Measurements from ENCODE around the gene ZFAND3.
"Not testable (repeated sequence)": the region's sequence is repeated elsewhere in the genome, so short reads cannot be mapped to it uniquely, and the experiment has no call there.

Gene ZFAND3

DNA sequence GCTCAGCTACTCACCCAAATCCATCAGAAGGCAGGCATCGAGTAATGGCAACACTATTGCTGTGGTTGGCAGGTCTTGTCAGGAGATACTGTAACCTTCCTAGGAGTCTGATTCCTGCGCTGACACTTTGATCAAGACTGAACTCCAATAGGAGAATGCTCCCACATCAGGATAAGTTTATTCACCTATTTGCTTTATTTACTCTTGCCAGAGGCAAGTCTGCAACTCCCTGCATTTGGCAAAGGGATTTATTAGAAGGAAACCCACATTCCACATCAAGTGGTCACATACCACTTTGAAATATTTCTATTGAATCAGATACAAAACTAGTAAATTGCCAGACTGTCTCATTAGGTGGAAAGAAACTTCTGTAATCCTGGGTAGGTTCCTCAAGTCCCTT lies 43.5 kb downstream of the ZFAND3 start:
- no peak for DNase-seq

DNA sequence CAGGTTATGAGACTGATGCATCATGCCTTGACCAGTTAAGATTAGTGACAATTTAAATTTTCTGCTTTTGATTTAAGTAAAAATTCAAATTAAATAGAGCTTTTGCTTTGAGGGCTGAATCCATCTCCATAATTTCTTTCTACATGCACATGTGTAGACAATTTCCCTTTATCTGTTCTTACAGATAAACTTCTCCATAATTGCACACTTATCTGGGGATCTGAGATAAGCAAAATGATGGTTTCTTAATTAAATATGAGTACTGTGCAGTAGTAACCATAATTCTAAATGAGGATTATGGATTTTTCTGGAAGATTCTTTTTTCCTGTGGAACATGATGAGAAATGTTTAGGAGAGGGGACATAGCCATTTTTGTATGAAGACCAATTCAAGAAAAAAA lies 44.7 kb downstream of the ZFAND3 start:
- no peak for DNase-seq

DNA sequence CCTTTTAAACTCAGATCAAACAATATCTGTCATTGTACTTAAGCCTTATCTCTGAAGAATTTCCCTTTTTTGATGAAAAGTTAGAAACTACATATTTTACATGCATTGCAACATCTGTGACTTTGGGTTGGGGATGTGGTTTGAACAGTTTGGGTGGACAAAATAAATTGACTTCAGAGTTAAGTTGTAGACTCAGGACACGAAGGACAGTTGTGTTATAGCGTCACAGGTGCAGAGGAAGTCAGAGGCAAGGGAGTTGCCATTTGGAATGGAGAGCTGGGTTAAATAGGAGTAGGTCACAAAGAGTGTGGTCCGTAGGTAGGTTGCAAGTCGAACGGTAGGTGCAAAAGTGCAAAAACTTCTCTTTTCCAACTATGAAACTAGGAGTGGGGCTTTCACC lies 46.0 kb downstream of the ZFAND3 start:
- no peak for DNase-seq

DNA sequence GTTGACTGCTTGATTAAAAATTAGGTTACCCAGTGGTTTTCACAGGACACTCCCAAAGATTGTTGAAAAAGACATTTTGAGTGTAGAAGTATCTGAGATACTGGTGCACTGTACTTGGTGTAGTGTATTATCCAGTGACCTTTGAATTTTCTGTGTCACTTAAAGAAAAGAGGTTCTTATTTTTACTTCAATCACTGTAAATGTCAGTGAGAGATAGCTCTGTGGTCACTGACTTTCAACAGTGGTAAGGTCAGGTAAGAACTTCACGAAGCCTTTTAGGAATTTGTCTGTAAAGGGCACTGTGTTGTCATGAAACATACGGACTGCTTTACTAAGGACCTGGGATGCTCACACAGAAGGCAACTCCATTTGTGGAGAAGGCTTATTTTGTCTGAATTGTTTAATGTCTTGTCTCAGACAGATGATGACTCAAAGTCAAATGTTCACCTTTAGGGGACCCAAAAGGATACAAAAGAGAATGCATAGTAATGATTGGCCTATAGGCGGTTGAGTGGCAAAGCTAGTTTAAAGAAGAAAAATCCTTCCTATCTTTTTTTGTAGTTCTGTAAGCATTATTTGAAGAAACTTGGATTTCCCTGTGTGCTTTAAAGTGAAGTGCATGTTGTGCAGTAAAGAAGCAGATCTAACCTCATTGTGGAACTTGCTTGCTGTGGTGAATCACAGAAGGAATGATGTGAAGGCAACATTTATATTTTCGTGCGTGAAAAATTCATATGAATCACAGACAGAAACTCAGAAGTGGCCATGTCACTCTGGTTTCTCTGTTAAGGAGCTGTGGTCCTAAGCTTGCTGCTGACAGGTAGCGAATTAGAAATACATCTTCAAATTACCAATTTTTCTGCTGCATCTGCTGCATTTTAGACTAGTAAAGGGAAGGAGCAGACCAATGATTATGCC lies 47.3 kb downstream of the ZFAND3 start:
- no peak for DNase-seq

DNA sequence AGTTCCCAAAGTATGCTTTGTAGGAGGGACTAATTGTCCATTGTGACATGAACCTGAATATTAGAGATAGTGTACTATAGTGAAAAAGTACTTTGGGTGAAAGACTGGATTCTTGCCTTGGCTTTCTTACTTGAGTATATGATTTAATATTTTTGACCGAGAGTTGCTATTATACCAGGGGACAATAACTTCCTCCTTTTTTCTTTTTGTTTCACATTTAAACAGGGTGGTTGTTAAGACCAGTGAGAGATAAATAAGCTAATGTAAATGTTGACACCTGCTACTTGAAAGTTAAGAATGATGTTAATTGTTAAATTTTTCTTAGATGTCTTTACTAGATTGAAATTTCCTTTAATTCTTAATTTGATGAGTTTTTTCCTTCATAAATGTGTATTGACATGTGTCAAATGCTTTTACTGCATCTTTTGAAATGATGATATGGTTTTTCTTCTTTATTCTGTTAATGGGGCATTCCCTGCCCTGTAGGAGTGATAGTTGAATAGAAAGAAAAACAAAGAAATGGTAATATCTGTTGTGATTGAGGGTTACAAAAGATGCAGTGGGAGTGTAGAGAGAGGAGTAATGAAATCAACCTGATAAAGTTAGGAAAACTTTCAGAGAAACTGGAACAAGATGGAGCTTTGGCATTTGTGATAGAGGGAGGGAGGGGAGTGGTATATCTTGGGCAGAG lies 48.4 kb downstream of the ZFAND3 start:
- no peak for DNase-seq

DNA sequence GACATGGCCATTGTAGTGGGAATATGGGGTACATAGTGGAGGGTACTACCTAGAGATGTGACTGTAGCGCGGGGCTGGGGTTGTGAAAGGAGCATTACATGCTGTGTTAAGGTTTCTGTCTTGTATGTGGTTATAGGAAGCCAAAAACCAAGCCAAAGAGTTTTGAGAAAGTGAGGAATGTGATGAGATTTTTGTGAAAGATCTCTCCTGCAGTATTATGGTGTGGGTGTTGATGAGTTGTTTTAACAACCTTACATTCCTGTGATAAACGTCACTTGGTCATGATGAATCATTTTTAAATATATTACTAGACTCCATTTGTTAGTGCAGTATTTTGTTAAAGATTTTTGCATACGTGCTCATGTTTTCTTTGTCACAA lies 48.9 kb downstream of the ZFAND3 start:
- no peak for DNase-seq

DNA sequence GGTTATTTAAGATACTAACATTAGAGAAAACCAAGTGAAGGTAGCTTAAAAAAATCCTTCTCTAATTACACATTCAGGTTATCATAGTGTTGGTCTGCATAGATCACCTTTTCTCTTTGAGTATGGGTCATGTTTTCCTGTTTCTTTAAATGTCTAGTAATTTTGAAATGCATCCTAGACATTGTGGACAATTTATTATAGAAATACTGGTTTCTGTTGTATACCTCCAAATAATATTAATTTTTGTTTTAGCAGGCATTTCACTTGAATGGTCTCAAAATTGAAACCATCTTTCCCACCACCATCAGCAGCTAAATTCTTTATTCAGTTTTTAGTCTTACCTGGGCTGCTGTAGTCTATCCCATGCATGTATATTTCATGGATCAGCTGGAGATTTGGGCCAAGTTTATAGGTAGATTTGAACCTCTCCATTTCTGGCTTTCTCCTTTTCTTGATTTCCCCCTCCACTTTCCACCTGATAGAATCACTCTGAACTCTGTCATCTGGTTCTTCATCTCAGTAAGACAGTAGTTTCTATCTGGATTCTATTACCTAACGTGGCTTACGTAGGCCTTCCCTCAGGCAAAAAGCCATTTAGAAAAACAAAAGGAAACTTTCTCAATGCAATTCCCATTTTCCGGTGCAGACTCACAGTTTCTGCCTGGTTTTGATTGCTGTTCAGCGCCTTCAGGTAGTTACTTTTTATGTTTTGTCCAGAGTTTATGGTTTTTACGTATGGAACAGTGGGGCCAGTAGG lies 52.3 kb downstream of the ZFAND3 start:
- no peak for DNase-seq

DNA sequence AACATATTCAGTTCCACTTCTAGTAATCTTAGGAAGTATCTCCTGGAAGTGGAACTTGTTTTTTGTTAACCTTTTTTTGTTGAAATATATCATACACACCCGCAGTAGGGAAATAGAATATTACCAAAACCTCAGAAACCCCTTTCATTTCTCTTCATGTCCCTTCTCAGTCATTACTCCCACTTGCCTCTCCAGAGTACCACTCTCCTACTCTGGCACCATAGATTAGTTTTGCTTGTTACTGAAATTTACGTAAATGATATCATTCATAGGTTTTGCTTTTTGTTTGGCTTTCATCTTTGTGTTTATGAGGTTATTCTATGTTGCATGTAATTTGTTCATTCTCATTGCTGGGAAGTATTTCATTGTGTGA lies 52.8 kb downstream of the ZFAND3 start:
- no peak for DNase-seq

DNA sequence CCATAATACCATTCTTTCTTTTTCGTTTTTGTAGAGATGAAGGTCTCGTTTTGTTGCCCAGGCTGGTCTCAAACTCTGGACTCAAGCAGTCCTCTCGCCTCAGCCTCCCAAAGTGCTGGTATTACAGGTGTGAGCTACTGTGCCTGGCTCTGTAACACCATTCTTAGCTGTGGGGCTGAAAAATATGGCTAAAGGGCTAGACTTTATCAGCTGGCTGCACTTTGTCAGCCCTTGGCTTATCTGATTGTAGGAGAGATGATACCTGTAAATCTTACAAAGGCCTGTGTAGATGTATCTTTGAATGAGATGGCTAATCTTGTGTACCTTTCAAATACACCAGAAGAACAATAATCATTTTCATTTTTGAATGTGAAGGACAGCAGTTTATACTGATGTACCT lies 55.2 kb downstream of the ZFAND3 start:
- no peak for DNase-seq

DNA sequence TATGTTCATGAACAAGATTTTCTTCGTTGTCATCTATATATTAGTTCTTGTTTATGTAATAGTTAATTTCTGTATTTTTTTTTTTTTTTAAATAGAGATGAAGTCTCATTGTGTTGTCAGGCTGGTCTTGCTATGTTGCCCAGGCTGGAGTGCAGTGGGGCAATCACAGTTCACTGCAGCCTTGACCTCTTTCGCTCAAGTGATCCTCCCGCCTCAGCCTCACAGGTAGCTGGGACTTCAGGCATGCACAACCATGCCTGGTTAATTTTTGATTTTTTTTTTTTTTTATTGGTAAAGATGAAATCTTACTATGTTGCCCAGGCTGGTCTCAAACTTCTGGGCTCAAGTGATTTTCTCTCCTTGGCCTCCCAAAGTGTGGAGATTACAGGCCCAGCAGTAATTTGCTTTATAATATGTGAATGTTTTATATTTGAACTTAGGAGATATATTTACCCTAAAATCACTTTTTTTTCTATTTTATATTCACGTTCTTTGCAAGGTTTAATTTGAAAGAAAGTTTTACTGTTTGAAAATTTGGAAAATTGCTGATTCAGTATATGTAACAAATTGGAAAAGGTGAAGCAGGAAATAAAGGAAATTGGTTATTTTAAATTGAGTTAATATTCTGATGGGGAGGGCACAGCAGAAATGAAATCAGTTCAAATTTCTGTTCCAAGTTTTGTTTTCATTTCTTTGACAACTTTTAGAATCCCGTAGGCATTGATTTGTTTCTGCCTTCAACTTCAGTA lies 56.2 kb downstream of the ZFAND3 start:
- DNase-seq, result no peak

DNA sequence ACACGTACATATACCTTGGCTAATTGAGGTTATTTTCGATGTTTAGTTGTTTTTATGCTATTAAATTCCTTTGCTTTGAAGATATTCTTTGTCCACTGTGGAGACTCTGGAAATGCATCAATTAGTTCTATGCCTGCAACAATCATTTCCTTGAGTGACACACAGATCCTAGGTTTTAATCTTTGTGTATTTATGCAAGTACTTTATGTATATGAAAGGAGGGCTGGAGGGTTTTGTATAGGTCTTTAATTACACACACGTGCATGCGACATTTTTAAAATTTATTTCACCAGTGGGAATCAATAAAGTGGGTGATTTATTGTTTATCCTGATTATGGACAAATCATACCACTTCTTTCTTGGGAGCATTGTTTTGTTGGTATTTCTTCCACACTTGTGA lies 57.3 kb downstream of the ZFAND3 start:
- no peak for DNase-seq

DNA sequence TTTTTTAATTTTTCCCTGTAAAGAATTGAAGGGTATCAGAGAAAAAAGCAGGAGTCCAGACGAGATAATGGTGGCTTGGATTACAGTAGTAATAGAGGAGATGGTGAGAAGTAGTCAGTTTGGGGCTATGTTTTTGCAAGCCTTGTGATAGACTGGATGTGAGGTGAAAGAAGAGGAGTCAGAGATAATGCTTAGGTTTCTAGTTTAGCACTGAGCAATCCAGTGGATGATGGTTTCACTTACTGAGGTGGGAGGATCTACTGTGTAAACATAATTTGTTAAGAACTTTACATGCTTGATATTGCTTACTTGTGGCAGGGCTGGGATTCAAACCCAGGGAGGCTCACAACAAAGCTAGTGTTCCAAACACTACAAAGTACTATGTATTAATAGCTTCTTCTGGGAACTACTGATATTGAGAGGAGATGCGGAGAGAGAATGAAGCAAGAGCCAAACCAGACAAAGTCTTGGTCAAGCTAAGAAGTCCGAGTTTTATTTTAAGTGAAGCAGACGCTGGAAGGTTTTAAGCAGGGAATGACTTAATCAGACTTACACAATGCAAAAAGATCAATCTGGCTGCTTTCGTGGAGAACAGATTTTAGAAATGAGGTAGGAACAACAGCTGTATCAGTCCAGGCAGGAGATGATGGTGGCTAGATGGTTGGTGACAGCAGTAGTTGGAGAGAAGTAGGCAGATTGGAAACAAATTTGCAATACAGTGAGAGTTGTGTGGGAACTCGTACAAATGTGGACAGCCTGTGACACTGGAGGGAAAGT lies 58.0 kb downstream of the ZFAND3 start:
- DNase-seq, result no peak

DNA sequence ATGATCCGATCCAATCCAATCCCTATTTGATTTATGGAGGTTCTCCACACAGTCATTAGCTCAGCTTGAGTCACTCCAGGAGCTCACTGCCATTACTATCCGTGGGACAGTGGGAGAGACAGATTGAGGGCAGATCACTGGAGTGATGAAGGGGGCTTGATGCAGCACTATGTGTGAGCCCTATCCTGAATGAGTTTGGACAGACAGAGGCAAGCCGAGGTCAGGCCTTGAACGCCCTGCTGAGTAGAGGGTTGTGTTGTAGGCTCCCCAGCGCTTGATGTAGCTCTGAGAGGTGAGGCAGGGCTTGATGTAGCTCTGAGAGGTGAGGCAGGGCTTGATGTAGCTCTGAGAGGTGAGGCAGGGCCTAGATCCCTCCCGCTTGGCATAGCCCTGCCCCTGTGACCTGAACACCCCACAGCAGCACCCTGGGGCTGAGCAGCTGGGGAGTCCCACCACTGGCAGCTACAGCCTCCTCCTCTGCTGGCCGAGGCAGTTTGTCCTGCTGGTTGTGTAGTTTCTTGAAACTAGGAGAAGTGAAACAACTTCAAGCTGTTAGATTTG lies 58.7 kb downstream of the ZFAND3 start:
- DNase-seq, result no peak

DNA sequence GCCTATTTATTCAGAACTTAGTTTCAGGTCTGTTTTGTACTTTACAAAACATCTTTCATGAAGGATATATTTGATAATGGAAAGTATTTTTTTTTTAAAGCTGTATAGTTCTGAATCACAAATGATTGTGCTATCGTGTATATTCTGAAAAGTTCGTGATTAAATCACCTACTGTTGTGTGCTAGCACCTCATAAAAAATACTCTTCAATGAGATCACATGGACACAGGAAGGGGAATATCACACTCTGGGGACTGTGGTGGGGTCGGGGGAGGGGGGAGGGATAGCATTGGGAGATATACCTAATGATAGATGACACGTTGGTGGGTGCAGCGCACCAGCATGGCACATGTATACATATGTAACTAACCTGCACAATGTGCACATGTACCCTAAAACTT lies 61.1 kb downstream of the ZFAND3 start:
- DNase-seq, result not testable (repeated sequence)

DNA sequence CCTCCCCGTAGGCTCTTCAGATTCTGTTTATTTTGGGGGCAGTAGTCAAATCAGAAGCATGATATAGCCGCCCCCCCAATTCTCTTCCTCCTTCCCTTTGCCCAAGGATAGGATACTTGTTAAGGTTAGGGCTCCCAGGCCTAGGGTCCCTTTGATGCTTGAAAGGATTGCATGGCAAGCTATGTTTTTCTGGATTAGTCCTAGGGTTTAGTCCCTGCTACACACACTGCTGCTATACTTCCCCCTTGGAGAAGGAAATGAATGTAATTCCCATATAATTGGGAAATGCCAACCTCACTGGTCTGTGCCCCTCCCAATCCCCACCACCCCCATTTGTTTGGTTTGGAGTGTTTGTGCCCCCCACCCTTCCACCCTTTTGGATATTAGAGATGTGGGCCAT lies 62.8 kb downstream of the ZFAND3 start:
- DNase-seq, result no peak

DNA sequence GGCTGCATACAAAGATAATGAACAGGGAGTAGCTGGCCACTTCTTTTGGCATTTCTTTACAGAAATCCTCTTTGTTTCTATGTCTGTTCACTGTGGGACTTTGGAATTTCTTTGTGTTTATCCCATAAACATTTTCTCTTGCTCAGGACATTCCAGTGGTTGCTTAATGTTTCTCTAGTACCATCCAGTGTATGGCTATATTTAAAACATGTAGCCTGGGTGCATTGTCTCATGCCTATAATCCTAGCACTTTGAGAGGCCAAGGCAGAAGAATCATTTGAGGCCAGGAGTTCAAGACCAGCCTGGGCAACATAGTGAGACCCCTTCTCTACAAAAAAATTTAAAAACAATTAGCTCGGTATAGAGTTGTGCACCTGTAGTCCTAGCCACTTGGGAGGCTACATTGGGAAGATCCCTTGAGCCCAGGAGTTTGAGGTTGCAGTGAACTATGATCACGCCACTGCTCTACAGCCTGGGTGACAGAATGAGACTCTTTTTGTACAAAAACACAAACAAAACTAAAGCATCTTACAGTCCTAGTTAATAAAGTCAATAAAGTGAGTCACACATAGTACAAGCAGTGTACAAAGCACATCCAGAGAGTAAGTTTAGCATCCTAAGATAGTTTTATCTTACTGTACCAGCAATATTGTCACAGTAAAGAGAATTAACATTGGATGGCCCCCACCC lies 63.3 kb downstream of the ZFAND3 start:
- no peak for DNase-seq

DNA sequence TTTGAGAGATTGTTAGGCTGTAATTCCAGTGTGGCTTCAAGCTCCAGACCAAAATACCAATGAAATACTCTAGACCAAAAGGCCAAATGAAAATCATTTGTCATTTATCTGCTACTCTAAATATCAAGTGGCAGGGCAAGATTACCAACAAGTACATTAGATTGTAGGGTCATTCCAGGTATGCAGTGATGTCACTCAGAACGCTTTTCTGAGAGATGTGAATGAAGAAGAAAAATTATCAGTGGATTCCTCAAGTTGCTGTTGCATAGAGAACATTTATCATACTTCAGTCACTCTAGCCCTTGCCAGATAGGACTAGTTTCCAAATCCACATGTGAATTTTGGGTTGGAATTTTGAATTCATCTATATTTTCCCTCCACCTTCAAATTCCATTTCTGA lies 65.0 kb downstream of the ZFAND3 start:
- no peak for DNase-seq

DNA sequence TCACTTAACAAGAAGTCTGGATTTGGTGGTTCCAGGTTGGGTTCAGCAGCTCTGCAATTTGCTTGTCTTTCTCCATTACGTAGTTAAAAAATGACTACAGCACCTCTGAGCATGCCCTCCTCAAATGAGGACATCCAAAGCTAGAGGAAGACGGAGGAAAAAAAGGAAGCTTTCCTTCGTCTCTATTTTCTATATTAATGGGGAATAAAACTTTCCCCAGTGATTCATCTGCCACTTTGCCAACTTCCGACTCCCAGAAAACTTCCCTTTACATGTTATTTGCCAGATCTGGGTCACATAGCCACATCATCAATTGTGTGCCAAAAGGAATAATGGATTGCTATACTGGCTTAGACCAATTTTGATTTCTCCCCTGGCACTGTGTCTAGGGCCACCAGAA lies 69.5 kb downstream of the ZFAND3 start:
- no peak for DNase-seq

DNA sequence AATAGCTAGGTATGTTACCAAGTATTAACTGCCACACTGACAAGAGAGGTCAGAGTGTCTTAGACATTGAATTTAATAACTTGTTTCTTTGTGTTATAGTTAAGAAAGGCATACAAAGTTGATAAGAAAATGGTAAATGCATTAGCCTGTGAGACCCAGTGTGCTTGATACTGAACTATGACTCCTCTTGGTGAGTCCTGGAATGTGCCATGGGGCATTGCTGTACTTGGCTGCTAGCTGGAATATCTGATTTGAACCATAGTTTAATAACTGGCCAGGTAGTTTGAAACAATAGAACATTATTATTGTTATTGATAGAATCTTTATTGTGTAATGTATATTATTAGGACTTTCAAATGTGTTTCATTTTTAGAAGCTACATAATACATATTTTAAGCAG lies 70.0 kb downstream of the ZFAND3 start:
- DNase-seq, result no peak

DNA sequence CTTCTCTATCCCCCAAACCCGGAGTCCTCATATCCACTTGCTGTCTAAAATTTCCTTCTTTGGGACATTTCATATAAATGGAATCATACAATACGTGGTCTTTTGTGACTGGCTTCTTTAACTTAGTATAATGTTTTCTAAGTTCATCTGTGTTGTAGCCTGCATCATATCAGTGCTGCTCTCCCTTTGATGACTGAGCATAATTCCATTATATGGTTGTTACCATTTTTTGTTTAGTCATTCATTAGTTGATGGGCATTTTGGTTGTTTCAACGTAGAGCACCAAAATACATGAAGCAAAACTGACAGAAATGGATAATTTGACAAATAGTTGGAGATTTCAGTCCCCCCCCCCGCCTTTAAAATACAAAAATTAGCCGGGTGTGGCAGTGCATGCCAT lies 71.5 kb downstream of the ZFAND3 start:
- no peak for DNase-seq
